ENCODE data around the gene NHLH1. TPM values are rescaled to one million over a fixed set of nuclear protein-coding genes. Genes with fewer than 3 reads are reported as not detected.

Gene NHLH1
- total RNA-seq, 1 experiment from 2014 or later: 0.26 TPM

DNA sequence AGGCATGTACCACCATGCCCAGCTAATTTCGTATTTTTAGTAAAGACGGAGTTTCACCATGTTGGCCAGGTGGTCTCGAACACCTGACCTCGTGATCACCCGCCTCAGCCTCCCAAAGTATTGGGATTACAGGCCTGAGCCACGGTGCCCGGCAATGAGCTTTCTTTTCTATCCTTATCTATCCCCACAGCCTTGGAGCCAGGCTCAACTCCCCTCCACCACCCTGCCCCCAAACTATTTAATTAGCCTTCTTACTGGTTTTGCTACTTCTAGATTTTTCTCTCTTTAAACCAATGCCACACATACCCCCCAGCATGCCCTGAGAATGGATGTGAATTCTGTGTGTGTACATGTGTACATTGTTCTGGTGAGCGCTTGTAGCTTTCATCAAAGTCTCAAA lies 27.8 kb downstream of the NHLH1 start:
- Histone ChIP-seq H4K20me1 (ENCODE audit: insufficient read depth) (no peaks in the 10 kb centered on the region), H3K27ac (no peak overlapping the region), H3K79me2 (ENCODE audit: low read depth) (no peaks in the 10 kb centered on the region), H3K36me3 (ENCODE audit: low read depth) (no peaks in the 10 kb centered on the region), H3K9me2 (ENCODE audit: insufficient read depth) (no peaks in the 10 kb centered on the region), H3K27me3 (ENCODE audit: insufficient read depth, low read depth) (no peaks in the 10 kb centered on the region; the same call in none of the 2 replicates), H3K4me1 (replicated peaks; ENCODE audit: insufficient read depth) (no peaks in the 10 kb centered on the region), H3K4me3 (no peak overlapping the region), H2AFZ (no peak overlapping the region), H3K9me3 (ENCODE audit: insufficient read depth, low read depth) (no peaks in the 10 kb centered on the region; the same call in 1 of the 2 replicates), H3F3A (ENCODE audit: insufficient read depth, low read depth) (no peaks in the 10 kb centered on the region), H3K4me2 (no peak overlapping the region)
- CTCF ChIA-PET: no interaction called here
- no peak for DNase-seq
- intact Hi-C loops (cut with micrococcal nuclease; ENCODE audit: unreplicated experiment): no loop called here
- TF ChIP-seq, protein P1, sequence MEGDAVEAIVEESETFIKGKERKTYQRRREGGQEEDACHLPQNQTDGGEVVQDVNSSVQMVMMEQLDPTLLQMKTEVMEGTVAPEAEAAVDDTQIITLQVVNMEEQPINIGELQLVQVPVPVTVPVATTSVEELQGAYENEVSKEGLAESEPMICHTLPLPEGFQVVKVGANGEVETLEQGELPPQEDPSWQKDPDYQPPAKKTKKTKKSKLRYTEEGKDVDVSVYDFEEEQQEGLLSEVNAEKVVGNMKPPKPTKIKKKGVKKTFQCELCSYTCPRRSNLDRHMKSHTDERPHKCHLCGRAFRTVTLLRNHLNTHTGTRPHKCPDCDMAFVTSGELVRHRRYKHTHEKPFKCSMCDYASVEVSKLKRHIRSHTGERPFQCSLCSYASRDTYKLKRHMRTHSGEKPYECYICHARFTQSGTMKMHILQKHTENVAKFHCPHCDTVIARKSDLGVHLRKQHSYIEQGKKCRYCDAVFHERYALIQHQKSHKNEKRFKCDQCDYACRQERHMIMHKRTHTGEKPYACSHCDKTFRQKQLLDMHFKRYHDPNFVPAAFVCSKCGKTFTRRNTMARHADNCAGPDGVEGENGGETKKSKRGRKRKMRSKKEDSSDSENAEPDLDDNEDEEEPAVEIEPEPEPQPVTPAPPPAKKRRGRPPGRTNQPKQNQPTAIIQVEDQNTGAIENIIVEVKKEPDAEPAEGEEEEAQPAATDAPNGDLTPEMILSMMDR (conservative IDR thresholded peaks at IDR 0.05): no peak
- TF ChIP-seq EZH2 (IDR thresholded peaks at IDR 0.05; ENCODE audit: low read depth): no peak
- POLR2A ChIA-PET (ENCODE audit: unreplicated experiment): no interaction called here
- no TSS peak for BruUV-seq (replicated peaks)

DNA sequence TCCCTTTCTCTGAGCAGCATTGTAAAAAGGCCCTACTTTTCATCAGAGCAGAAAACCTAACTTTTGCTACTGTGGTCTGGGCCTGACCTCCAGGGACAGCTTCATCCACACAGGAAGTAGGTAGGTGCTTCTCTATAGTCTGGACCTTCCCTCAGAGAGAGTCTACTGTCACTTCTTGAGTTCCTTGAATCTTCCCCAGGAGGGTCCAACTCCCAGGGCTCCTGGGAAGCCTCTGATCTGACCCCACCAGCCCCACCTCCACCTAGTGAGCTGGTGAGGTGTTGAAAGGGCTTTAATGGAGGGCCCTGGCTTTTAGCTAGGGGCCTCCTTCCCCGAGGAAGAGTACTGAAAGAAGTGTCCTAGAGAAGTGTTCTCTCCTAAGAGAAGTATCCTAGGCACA lies 30.8 kb downstream of the NHLH1 start:
- Histone ChIP-seq H3K9me3 (ENCODE audit: insufficient read depth, low read depth) (no peaks in the 10 kb centered on the region), H3K4me1 (replicated peaks; ENCODE audit: insufficient read depth) (no peaks in the 10 kb centered on the region), H2AFZ (no peak overlapping the region), H3F3A (ENCODE audit: insufficient read depth, low read depth) (no peaks in the 10 kb centered on the region), H3K27ac (no peak overlapping the region), H3K36me3 (ENCODE audit: low read depth) (no peaks in the 10 kb centered on the region), H4K20me1 (ENCODE audit: insufficient read depth) (no peaks in the 10 kb centered on the region), H3K4me3 (no peak overlapping the region), H3K9me2 (ENCODE audit: insufficient read depth) (no peaks in the 10 kb centered on the region), H3K27me3 (ENCODE audit: insufficient read depth, low read depth) (peaks cover 17% of the 10 kb centered on the region), H3K4me2 (no peak overlapping the region), H3K79me2 (ENCODE audit: low read depth) (no peaks in the 10 kb centered on the region)
- no TSS peak for BruUV-seq (replicated peaks)
- intact Hi-C loops (cut with micrococcal nuclease; ENCODE audit: unreplicated experiment): no loop called here
- POLR2A ChIA-PET (ENCODE audit: unreplicated experiment): no interaction called here
- TF ChIP-seq, protein P1 (conservative IDR thresholded peaks at IDR 0.05): no peak
- no peak for DNase-seq
- CTCF ChIA-PET: no interaction called here

DNA sequence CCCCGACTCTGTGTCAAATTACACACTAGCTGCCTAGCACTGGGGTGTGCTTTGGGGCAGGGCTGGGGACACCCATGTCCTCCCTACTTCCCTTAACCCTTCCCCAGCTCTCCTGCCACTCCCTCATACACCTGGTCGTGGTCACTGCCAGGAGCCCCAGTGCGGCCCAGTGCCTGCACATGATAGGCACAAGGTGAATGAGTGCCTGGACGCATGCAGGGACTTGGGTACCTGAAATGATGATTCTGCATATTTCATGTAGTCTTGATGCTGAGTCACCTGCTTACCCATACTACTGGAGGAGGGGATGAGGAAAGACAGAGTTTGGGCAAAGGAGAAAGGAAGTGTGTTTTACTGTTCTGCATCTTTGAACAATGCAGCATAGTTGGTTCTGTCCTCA lies 32.0 kb downstream of the NHLH1 start:
- H3K4me2 ChIP-seq: no peak overlapping the region
- BruUV-seq (replicated peaks): no TSS peak
- POLR2A ChIA-PET (ENCODE audit: unreplicated experiment): no interaction called here
- H4K20me1 ChIP-seq (ENCODE audit: insufficient read depth): no peaks in the 10 kb centered on the region
- H3F3A ChIP-seq (ENCODE audit: insufficient read depth, low read depth): no peaks in the 10 kb centered on the region
- no peak for DNase-seq
- peaks cover 18% of the 10 kb centered on the region for H3K27me3 ChIP-seq (ENCODE audit: insufficient read depth, low read depth)
- no peak overlapping the region for H3K4me3 ChIP-seq
- CTCF ChIA-PET: no interaction called here
- TF ChIP-seq EZH2 (IDR thresholded peaks at IDR 0.05; ENCODE audit: low read depth): no peak
- TF ChIP-seq, protein P1 (conservative IDR thresholded peaks at IDR 0.05): no peak
- no peaks in the 10 kb centered on the region for H3K9me3 ChIP-seq (ENCODE audit: insufficient read depth, low read depth)
- no peaks in the 10 kb centered on the region for H3K4me1 ChIP-seq (replicated peaks; ENCODE audit: insufficient read depth)
- no peak overlapping the region for H2AFZ ChIP-seq
- no peaks in the 10 kb centered on the region for H3K36me3 ChIP-seq (ENCODE audit: low read depth)
- H3K9me2 ChIP-seq (ENCODE audit: insufficient read depth): no peaks in the 10 kb centered on the region
- H3K79me2 ChIP-seq (ENCODE audit: low read depth): no peaks in the 10 kb centered on the region
- intact Hi-C loops (cut with micrococcal nuclease; ENCODE audit: unreplicated experiment): no loop called here
- no peak overlapping the region for H3K27ac ChIP-seq

All from PC-9 (cell line).